HG03442 (cell line): Measurements from ENCODE around the gene BARHL1.
"Not testable (repeated sequence)": the region's sequence is repeated elsewhere in the genome, so short reads cannot be mapped to it uniquely, and the experiment has no call there.

Source experiments
- ATAC-seq: cut with Tn5 transposase; IDR thresholded peaks from one replicate; pipeline ENCODE4 v1.9.1; 2021; ENCODE audit warnings: mild to moderate bottlenecking, moderate library complexity; ENCODE audit not compliant: unreplicated experiment

Gene BARHL1

GRCh38 chr9:132556235-132556634 lies 26.2 kb upstream of the BARHL1 start:
- no peak for ATAC-seq

- ATAC-seq = no peak
Observed at GRCh38 chr9:132556714-132557113, 25.7 kb upstream of the BARHL1 start.

- no peak for ATAC-seq
Observed at GRCh38 chr9:132557159-132557558, 25.2 kb upstream of the BARHL1 start.

GRCh38 chr9:132559711-132560110 lies 22.7 kb upstream of the BARHL1 start:
- ATAC-seq = no peak

GRCh38 chr9:132560616-132561202 lies 21.7 kb upstream of the BARHL1 start:
- no peak for ATAC-seq

GRCh38 chr9:132562306-132562573 lies 20.2 kb upstream of the BARHL1 start:
- ATAC-seq = no peak

GRCh38 chr9:132564526-132564925 lies 17.9 kb upstream of the BARHL1 start:
- ATAC-seq = no peak

- ATAC-seq = not testable (repeated sequence)
Observed at GRCh38 chr9:132568787-132569186, 13.6 kb upstream of the BARHL1 start.

GRCh38 chr9:132571806-132572600 lies 10.4 kb upstream of the BARHL1 start:
- no peak for ATAC-seq

GRCh38 chr9:132572921-132573320 lies 9.5 kb upstream of the BARHL1 start:
- ATAC-seq = no peak

GRCh38 chr9:132575005-132575609 lies 7.3 kb upstream of the BARHL1 start:
- no peak for ATAC-seq

GRCh38 chr9:132575811-132576210 lies 6.6 kb upstream of the BARHL1 start:
- ATAC-seq = no peak

- no peak for ATAC-seq
Observed at GRCh38 chr9:132577119-132577518, 5.3 kb upstream of the BARHL1 start.

- no peak for ATAC-seq
Observed at GRCh38 chr9:132578367-132578932, 4.0 kb upstream of the BARHL1 start.

- no peak for ATAC-seq
Observed at GRCh38 chr9:132579427-132579798, 3.0 kb upstream of the BARHL1 start.

GRCh38 chr9:132582786-132583583 lies 579 bp downstream of the BARHL1 start:
- no peak for ATAC-seq

GRCh38 chr9:132583584-132584304 lies 1.3 kb downstream of the BARHL1 start:
- ATAC-seq = no peak

- no peak for ATAC-seq
Observed at GRCh38 chr9:132584601-132585560, 2.5 kb downstream of the BARHL1 start.

GRCh38 chr9:132585954-132586829 lies 3.8 kb downstream of the BARHL1 start:
- no peak for ATAC-seq
